ENCODE results near the gene PRKCG.
A peak's percentile ranks its signal among the peaks of the same experiment; 100 is the strongest.
"Not testable (repeated sequence)": the region's sequence is repeated elsewhere in the genome, so short reads cannot be mapped to it uniquely, and the experiment has no call there.

PRKCG gene

DNA sequence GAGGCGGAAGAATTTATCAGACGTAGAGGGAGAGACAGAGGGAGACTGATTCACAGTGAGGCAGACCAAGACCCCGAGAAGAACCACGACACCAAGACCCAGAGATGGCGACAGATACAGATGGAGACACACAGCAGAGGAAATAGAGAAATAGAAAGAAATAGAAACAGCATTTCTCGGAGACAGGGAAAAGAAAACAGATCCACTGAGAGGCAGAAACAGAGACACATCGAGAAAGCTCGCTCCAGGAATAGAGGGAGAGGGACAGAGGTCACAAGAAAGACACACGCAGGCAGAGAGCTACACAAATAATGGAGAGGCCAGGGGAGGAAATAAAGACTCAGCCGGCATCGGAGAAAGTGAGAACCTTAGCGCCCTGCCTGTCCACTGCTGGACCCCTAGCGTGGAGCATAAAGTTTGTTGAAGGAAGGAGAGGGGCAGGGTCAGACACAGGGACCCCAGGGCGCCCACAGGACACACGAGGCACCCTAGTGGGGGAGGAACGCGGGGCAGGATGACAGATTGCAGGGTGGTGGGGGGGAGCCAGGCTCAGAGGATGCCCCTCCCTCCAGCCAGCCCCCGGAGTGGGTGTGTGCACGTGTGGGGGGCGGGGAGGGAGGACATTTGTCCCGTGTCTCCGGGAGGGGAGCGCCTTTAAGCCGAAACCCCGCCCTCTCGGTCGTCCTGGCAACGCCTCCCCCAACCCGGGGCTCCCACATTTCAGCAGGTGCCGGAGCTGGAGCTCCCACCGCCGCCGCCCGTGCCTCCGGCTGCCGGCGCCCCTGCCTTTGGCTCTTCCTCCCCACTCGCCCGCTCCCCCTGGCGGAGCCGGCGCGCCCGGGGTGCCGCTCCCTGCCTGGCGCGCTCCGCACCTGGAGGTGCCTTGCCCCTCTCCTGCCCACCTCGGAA is at the start of gene PRKCG:
PRKCG (plus strand) TSS at position 716 of the 909 bp plus-strand sequence. CDS start 298 bp downstream, outside the sequence.
- no peak for DNase-seq (ENCODE audit: low read depth in 2 of 3, low spot score in 2 of 3)

DNA sequence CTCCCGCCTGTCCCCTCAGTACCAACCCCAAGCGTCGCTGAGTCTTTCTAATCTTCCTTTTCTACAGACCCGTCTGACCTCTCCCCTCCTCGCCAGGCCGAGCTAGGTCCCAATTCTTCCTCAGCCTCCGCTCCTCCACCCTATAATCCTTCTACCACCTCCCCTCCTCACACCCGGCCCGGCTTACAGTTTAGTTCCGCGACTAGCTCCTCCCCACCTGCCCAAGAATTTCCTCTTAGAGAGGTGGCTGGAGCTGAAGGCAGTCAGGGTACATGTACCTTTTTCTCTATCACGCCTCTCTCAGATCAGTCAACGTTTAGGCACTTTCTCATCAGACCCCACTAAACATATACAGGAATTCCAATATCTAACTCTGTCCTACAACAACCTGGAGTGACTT is 49.1 kb upstream of the PRKCG start:
- not testable (repeated sequence) for DNase-seq (ENCODE audit: low read depth in 2 of 3, low spot score in 2 of 3)

DNA sequence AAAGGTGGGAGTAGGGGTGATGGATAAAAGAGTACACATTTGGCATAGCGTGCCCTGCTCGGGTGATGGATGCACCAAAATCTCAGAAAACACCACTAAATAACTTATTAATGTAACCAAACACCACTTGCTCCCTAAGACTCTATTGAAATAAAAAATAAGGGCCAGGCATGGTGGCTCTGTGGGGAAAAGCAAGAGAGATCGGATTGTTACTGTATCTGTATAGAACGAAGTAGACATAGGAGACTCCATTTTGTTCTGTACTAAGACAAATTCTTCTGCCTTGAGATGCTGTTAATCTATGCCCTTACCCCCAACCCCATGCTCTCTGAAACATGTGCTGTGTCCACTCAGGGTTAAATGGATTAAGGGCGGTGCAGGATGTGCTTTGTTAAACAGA is 43.6 kb upstream of the PRKCG start:
- DNase-seq (ENCODE audit: low read depth in 2 of 3, low spot score in 2 of 3) = not testable (repeated sequence)

DNA sequence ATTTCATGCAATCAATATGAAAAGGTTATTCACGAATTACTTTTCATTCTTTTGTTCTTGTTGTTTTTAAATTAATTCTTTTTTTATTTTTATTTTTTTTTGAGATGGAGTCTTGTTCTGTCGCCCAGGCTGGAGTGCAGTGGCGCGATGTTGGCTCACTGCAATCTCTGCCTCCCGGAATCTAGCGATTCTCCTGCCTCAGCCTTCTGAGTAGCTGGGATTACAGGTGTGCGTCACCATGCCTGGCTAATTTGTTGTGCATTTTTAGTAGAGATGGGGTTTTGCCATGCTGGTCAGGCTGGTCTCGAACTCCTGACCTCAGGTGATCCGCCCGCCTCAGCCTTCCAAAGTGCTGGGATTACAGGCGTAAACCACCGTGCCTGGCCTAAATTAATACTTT is 41.8 kb upstream of the PRKCG start:
- not testable (repeated sequence) for DNase-seq (ENCODE audit: low read depth in 2 of 3, low spot score in 2 of 3)

DNA sequence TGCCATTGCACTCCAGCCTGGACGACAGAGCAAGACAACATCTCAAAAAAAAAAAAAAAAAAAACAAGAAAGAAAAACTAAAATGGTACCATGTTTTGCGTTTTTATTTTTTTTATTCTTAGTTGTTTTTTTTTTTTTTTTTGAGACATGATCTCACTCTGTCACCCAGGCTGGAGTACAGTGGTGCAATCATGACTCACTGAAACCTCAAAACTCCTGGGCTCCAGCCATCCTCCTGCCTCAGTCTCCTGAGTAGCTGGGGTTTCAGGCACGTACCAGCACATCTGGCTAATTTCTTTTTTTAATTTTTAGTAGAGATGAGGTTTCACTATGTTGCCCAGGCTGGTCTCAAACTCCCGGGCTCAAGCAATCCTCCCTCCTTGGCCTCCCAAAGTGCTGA is 41.1 kb upstream of the PRKCG start:
- DNase-seq (ENCODE audit: low read depth in 2 of 3, low spot score in 2 of 3) = not testable (repeated sequence)

DNA sequence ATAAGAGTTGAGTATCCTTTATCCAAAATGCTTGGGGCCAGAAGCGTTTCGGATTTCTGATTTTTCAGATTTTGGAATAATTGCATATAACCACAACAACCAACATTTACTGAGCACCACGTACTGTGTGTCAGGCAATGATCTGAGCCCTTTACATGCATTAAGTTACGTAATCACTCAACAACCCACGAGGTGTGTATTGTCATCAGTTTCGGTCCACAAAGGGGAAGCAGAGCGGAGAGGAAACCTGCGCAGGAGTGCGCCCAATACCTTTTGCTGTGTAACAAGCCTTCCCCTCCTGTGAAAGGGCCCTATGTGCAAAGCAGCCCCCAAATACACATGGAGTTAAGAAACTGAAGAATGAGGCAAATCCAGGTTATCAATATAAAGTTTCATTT is 37.1 kb upstream of the PRKCG start:
- DNase-seq (ENCODE audit: low read depth in 2 of 3, low spot score in 2 of 3) = no peak

DNA sequence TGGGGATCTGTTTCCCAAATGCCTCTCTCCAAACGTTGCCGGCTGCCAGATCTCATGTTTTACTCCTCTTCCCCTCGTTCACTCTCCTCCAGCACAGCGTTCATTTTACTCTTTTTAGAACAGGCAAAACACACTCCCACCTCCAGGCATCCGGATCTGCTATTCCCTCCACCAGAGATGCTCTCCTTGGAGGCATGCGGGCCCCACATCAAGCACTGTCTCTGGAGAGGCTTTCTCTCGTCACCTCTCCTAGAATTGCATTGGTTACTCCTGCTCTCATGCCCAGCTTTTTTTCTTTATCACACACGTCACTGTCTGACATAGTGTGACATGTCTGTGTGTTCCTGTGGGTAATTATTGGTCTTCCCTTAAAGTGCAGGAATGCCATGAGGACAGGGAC is 34.4 kb upstream of the PRKCG start:
- DNase-seq (ENCODE audit: low read depth in 2 of 3, low spot score in 2 of 3) = no peak

DNA sequence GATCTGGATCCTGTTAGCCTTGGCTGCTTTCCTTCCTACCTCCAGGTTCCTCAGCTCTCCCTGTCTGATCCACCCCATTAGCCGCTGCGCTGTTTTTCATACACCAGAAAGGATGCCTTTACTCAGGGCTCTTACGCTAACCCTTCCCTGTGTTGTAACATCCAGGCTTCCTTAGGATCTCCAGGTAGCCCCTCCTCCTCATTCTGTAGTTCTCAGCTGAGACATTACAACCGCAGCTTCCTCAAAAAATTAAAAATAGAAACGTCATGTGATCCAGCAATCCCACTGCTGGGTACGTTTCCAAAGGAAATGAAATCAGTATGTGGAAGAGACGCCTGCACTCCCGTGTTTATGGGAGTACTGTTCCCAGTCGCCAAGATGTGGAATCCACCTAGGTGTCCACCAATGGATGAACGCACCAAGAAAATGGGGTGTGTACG is 32.7 kb upstream of the PRKCG start:
- no peak for DNase-seq (ENCODE audit: low read depth in 2 of 3, low spot score in 2 of 3)

DNA sequence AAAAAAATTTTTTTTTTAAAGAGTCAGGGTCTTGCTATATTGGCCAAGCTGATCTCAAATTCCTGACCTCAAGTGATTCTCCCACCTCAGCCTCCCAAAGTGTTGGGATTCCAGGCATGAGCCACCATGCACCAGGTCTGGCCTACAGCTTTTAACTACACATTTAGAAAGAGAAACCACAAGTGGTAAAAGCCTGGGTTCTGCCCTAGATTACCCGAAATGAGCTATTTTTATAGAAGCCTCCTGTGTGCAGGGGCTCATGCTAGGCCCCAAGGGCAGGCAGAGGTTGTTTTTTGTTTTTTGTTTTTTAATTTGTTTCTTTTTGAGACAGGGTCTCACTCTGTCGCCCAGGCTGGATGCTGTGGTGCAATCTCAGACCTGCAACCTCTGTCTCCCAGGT is 28.3 kb upstream of the PRKCG start:
- DNase-seq (ENCODE audit: low read depth in 2 of 3, low spot score in 2 of 3) = no peak

DNA sequence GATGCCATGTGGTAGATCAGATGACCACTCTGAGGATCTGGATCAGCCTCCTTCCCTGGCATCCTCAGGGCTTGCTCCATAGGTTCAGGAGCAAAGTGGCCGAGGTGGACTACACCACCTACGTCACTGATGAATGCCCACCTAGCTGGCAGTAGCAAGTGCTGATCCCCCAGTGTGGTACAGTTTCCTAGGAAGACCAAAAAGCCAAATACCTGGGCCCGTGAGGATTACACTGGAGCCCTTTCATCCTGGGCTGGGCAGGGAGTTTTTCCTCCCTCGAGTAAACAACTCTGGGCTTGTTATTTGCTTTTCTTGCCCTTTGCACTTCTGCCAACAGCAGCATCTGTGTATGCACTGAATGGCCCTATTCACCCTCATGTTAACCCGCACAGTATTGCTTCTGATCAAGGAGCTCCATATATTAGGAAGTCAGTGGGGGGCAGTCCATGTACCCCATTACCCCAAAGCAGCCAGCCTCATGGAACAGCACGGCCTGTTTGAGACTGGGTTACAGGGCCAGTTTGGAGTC is 17.6 kb upstream of the PRKCG start:
- DNase-seq (ENCODE audit: low read depth in 2 of 3, low spot score in 2 of 3) = no peak

DNA sequence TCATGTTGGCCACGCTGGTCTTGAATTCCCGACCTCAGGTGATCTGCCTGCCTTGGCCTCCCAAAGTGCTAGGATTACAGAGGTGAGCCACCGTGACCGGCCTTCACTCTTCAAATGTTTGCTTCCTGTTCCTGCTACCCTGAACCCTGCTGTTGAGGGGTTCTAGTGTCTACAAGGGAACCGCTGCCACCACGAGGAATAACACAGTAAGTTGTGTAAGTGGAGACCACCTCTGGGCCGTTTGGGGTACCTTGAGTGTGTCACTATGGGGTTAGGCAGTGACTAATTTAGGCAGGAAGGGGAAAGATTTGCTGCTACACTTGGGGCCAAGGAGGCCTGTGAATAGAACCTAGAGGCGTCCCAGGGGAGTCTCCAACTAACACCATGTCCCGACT is 16.5 kb upstream of the PRKCG start:
- no peak for DNase-seq (ENCODE audit: low read depth in 2 of 3, low spot score in 2 of 3)

DNA sequence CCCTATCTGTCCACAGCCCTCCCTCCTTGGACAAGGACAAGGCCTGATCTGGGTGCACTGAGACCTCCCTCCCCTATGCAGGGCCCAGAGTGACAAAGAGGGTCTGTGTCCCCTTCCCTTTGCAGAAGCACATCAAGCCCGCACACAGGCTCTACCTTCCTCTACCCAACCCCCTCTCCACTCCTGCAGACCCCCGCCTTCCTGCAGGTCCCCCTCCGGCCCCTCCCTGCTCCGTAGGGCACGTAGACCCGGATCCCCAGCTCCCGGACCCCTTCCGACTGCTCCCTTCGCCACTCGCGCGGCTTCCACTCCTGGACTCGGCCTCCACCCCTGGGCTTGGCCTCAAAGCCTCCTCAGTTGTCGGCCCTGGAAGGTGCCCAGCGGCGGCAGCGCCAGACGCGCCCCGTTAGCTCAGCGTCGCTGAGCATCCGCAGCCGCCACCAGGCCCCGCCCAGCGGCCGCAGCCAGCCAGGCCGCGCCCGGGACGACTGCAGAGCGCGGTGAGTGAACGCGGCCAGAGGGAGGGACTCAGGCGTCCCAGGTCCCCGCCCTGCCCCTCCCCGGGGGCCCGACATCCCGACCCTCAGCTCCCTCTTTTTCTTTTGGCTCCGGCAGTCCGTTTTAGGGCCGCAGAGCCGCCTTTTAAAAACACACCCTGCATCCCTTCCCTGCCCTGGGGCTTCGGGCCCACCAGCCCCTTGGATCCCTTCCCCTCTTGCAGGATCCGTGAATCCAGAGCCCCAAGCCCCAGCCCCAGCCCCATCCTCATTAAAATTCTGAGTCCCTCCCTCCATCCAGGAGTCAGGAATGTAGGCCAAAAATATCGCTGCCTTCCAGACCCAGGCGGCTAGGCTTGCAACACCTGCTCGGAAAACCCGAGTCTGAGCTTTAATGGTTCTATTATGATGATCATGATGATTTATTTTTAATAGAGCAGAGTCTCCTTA is 15.8 kb upstream of the PRKCG start:
- DNase-seq (ENCODE audit: low read depth in 2 of 3, low spot score in 2 of 3) = no peak

DNA sequence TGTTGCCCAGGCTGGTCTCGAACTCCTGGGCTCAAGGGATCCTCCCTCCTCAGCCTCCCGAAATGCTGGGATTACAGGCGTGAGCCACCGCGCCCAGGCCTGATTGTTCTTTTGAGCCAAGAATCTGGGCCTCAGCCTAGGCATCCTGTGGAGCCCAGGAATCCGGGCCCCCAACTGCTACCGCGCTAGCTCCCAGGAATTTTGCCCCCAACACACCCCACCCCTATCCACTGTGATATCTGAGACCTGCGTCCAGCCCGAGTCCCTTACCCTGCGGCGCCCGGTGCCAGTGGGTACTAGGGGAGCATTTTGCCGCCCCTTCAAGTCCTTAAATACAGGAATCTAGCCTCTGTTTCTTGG is 15.2 kb upstream of the PRKCG start:
- DNase-seq (ENCODE audit: low read depth in 2 of 3, low spot score in 2 of 3) = no peak

DNA sequence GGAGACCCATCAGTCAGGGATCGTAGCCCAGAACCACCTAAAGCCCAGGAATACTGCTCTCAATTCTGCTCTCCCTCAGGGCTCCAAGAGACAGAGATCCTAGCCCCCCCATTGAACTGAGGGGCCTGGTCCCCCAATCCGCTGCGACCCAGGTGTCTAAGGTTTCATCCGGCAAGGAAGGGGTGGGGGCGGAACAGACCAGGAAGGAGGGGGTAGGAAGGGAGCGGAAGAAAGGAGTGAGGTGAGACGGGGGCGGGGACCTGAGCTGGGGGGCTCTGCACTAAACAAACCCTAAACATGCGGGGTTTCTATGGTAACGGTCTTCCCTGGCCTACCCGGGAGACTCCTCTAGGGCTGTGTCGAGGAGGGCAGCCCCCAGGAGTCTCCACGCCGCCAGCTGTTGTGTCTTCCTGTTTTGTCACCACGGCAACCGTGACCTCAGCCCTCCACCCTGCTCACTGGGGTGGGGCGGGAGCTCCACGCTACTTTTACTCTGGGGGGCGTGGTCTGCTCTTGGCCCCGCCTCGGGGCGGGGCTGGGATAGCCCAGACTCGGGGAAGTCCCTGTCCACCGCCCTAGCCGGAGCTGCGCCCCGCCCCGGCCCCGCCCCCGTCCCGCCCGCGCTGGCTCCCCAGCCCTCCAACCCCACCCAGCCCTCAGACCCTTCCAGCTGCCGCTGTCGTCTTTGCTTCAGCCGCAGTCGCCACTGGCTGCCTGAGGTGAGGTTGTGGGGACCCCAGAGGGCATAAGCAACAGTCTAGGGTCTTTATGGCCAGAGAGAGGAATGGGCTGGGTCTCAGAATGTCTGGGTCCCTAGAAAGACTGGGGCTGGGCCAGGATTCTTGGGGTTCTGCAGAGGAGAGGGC is 14.5 kb upstream of the PRKCG start, which contains the start of gene MYADM:
MYADM (plus strand) TSS at position 659 of the 866 bp plus-strand sequence. CDS start 5,647 bp downstream, outside the sequence.
- peak; percentile 96 to 98 (median 98) for DNase-seq (ENCODE audit: low read depth in 2 of 3, low spot score in 2 of 3)

DNA sequence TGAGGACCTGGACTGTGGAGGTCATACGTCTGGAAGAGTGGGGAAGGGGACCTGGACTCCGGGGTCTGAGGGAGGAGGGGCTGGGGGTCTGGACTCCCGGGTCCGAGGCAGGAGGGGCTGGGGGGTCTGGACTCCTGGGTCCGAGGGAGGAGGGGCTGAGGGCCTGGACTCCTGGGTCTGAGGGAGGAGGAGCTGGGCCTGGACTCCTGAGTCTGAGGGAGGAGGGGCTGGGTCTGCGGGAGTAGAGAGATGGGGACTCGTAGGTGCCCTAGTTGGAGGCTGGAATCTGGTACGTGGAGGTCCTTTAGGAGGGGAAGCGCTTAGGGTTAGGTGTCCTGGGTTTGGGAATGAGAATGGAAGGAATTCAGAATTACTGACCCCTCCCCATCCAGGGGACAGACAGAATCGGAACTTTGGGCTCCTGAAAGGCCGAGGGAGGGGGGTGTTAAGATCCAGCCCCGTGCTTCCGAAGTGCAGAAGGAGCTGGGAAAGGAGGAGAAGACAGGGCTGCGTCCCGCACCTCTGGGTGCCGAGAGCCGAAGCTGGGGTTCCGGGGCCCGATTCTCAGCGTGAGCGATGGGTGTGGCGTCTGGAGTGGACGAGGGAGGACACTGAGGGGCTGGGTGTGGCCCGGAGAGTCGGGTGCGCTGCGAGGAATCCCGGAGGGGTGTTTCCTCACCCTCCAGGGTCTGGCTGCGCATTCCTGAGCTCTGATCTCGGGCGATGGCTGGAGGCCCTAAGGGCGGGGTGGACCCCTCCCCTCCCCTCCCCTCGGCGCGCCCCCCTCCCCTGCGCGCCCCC is 13.7 kb upstream of the PRKCG start:
- no peak for DNase-seq (ENCODE audit: low read depth in 2 of 3, low spot score in 2 of 3)

DNA sequence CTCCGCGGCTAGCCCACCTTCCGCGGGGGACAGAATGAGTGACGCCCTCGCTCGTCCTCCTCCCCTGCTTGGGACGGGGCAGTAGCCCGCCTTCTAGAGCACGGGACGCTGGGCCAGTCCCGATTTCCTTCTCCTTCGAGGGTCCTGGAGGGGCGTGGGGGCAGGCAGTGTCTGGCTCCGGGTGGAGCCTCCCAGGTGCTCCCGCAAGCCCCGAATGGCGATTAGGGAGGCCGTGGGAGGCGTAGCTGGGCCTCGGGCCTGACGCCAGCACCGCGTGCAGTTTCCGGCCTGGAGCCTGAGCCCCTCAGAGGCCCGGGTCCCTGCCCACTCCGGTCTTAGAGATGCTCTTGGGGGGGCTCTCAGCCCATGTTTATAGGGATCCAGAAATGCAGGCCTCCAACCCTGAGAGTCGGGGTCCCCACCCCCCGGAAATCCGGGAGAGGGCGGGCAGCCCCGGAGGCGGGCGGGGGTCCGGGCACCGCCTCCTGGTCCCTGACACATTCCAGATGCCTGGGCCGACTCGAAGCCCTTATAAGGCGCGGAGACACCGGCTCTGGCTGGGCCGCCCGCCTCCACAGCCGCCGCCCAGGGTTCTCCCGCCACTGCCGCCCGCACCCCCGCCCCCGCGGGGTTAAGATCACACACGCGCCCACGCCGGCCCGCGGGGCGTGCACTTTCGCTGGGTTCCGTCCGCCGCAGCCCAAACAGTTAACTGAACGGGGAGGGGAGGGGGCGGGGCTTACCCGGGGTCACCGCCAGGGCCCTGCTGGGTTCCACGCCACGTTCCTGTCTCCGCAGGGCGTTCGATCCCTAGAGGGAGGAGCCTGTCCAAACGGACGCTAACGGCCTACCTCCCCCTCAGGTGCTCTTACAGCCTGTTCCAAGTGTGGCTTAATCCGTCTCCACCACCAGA is 12.8 kb upstream of the PRKCG start:
- peak; percentile 77 to 80 (median 78) for DNase-seq (ENCODE audit: low read depth in 2 of 3, low spot score in 2 of 3)

DNA sequence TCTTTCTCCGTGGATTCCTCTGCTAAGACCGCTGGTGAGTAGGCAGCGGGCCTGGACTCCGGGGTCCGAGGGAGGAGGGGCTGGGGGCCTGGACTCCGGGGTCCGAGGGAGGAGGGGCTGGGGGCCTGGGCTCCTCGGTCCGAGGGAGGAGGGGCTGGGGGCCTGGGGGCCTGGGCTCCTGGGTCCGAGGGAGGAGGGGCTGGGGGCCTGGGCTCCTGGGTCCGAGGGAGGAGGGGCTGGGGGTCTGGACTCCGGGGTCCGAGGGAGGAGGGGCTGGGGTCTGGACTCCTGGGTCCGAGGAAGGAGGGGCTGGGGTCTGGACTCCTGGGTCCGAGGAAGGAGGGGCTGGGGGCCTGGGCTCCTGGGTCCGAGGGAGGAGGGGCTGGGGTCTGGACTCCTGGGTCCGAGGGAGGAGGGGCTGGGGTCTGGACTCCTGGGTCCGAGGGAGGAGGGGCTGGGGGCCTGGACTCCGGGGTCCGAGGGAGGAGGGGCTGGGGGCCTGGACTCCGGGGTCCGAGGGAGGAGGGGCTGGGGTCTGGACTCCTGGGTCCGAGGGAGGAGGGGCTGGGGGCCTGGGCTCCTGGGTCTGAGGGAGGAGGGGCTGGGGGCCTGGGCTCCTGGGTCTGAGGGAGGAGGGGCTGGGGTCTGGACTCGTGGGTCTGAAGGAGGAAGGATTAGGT is 12.1 kb upstream of the PRKCG start:
- not testable (repeated sequence) for DNase-seq (ENCODE audit: low read depth in 2 of 3, low spot score in 2 of 3)

DNA sequence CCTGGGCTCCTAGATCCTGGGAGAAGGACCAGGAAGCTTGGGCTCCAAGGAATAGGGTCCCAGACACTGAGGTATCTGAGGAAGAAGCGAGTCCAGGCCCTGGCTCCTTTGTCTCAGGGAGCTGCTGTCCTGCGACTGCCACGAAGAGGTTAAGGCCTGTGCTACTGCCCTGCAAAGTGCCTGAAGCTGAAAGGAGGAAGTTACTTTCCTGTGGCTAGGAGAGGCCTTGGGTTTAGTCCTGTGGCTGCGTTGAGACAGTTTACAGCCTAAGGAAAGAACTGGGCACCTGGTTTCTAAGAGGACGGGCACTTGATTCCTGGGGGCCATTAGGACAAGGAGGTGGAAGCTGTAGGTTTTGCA is 11.5 kb upstream of the PRKCG start:
- no peak for DNase-seq (ENCODE audit: low read depth in 2 of 3, low spot score in 2 of 3)

Data from activated CD8-positive, alpha-beta memory T cell treated with anti-CD3 and anti-CD28 coated beads for 48 hours (primary cell).